EL (cell line): ENCODE results near the gene ARL4A.
"Not testable (repeated sequence)": the region's sequence is repeated elsewhere in the genome, so short reads cannot be mapped to it uniquely, and the experiment has no call there.

Experiments used
- DNase-seq: peaks from one replicate; pipeline ENCODE4 v3.0.0-alpha.2; 2016

The ARL4A gene

DNA sequence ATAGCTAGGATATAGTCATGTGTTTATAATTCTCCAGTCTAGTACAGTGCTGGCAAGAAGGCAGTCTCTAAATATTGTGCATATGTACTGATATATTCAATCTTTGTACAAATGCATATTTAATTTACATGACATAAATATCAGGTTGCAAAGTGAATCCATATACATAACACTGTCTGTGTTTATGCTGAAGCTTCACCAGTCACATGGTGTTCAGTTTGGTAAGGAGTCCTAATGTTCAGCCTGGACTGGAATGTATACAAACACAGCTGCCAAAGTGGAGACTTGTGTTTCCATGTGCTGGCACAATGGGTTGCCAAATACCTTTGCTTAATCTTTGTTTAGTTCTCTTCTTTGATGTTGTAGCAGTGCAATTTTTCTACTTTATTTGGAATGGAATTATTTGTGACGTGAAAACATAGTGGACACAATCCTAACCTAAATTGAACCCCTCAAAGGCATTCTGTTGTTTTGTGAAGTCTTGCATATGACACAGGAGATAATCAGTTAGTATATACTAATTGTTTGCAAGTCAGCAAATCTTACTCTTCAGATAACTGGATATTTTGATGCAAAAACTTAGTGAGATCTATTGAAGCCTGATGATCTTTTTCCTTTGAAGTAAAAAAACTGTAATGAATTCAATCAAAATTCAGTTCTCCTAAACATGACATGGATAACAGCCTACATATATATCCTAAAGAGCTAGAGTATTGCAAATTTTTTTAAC lies 17.3 kb upstream of the ARL4A start:
- DNase-seq, result no peak

DNA sequence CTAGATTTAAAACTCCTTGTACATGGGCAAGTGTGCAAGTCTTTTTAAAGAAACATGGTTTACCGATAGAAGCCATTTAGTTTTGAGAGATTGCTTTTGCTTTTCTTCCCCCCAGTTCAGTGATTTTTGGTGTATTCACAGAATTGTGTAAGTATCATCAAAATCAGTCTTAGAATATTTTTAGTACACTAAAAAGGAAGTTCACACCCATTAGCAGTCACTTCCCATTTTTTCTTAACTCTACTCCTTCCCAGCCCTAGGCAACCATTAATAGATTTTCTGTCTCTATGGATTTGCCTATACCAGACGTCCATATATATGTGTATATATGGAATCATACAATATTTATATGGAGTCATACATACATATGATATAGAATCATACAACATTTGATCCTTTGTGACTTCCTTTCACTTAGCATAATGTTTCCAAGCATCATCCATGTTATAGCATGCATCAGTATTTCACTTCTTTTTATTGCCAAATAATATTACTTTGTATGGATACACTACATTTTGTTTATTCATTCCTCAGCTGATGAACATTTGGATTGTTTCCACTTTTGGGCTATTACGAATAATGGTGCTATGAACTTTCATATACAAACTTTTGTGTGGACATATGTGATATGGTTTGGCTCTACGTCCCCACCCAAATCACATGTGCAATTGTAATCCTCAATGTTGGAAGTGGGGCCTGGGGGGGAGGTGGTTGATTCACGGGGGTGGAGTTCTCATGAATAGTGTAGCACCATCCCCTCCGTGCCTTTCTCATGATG lies 16.5 kb upstream of the ARL4A start:
- DNase-seq, result no peak

DNA sequence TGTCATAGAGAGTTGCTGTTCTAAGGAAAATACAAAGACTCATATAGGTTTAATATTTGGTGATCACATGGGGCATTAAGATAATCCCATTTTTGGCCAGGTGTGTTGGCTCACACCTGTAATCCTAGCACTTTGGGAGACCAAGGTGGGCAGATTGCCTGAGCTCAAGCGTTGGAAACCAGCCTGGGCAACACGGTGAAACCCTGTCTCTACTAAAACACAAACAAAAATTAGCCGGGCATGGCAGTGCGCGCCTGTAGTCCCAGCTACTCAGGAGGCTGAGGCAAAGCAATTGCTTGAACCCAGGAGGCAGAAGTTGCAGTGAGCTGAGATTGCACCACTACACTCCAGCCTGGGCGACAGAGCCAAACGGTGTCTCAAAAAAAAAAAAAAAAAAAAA lies 14.0 kb upstream of the ARL4A start:
- not testable (repeated sequence) for DNase-seq

DNA sequence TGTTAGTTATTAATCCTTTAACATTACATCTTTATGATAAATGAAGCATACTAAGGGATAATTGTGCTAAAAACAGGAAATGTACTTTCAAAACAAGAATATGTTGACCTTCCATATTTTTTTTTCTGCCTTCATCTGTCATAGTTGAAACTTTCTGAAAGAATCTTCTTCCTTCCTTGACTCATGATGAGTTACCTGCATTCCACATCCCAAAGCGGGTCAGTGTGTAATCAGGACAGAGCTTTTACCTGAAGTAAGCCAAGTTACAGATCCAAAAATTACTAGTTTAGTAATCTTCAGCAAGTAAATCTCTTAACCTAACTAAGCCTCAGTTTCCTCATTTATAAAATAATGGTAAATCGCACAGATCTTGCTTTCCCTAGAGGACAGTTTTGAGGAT lies 13.4 kb upstream of the ARL4A start:
- DNase-seq, result no peak

DNA sequence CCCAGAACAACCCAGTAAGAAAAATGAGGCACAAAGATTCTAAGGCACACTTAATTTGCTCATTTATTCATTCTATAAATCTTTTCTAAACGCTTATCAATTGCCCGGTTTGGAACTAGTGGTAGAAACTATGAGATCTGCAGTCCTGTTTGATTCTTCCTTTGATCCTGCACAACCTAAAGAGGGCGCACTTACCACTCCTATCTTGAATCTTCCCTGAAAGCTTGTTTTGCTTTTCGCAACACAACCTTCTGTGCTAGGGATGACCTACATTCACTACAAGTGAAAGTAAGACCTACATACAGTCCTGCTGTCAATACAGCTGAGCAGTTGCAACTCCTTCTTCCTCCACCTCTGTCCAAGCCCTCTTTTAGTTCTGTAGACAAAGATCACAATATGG lies 12.6 kb upstream of the ARL4A start:
- peak; percentile 36 for DNase-seq

DNA sequence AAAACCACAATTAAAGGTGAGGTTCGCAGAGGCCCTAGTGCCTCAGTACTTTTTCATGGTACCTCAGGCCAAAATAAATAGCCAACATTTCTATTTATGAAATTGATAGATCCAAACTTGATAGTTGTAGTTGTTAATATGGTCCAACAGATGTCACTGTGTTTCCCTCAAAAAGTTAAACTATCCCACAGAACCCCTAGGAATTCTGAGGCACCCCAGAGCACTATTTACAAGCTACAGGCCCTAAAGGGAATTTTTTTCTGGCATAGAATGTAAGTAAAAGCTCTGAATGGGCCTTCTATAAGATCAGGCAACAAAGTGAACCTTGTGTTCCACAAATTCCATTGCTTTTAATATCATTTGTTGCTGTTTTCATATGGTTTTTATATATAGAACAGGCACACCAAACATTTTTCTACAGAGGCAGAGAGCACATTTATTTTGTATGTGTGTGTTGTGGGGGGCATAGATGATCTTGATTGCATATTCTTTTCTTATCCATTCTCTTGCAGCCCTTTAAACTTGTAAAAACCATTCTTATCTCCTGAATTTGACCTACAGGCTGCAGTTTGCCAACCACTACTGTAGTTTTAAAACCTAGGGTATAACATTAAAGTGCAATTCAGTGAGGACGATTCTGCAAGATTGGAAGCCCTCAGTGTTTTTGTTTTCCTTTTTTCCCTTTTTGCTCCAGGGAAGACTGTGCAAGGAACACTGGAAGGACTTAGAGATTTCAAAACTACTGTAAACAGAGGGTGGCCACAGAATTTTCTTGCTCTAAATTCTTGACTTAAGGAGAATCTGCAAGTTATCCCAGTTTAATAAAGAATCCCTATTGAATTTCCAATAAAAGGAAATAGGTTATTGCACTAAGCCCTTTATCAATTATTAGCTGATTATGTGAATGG lies 3.5 kb upstream of the ARL4A start:
- peak; percentile 41 for DNase-seq

DNA sequence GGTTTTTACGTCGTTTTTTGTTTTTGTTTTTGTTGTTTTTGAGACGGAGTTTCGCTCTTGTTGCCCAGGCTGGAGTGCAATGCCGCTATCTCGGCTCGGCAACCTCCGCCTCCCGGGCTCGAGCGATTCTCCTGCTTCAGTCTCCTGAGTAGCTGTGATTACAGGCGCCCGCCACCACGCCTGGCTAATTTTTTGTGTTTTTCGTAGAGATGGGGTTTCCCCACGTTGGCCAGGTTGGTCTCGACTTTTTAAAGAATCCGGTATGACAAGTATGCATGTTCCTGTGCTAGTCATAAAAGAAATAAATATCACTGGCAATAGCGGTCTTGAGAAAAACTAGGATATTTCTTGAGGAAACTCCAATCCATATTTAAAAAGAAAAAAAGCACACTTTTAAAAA lies 2.7 kb upstream of the ARL4A start:
- no peak for DNase-seq

DNA sequence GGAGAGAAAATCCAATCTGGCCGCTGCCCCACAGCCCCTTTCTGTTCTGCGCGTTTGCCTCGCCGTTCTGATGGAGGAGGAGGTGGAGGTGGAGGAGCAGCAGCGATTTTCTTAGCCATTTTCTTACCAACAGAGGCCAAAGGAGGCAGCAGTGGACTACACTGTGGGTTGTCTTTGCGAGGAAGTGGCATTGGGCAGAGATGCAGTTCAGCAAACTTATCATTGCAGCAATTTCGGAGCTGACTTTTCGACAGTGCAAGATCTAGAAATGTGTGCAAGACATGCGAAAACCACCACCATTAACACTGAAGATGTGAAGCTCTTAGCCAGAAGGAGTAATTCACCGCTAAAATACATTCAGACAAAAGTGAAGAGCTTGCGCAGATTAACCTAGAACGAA lies 1.9 kb upstream of the ARL4A start:
- no peak for DNase-seq

DNA sequence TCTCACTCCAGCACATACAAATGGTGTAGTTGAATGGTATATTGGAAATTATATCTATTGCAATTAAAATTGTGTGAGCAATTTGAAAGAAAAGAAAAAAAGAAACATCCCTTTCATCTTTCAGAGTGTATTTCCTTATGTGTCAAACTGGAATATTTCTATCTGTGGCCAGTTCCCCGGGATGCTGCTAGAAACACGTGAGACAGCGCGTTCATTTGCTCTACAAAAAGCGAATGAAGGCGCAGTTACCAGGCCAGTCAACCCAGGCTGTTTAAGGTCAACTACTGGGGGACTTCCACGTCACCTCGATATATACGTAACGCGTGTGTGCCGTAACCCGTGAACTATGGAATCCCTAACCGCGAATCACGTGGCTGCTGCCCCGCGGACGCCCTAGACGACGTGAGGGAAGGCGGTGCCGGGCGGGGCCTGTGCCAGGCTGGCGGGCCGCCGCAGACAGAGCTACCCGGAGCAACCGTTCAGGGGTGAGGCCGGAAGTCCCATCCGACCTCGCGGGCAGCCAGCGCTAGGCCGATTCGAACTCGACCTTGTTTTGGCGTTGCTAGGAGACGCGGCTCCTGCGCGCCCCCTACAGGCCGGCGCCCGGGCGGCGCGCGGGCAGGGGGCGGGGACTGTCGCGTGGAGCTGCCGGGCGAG lies 1.1 kb upstream of the ARL4A start:
- DNase-seq, result peak; percentile 91

DNA sequence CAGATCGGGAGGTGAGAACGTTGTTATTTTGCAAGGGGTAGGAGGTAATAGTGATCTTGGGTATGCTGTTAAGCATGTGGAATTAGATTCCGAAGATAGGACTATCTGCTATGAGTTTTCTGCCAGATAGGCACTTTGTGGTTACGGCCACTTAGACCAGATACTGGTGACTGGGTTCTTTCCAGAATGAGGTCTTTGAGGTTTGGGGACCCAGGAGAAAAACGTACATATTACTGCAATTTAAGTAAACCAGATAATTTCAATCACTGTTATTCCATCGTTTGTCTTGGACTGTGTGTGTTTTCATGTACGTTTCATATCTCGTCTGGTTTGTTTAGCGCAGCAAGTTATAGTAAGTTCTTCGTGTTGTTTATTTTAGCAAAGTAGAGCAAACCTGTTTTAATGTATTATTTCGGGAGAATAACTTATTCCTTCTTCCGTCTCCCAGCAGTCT lies 312 bp downstream of the ARL4A start:
- DNase-seq, result no peak

DNA sequence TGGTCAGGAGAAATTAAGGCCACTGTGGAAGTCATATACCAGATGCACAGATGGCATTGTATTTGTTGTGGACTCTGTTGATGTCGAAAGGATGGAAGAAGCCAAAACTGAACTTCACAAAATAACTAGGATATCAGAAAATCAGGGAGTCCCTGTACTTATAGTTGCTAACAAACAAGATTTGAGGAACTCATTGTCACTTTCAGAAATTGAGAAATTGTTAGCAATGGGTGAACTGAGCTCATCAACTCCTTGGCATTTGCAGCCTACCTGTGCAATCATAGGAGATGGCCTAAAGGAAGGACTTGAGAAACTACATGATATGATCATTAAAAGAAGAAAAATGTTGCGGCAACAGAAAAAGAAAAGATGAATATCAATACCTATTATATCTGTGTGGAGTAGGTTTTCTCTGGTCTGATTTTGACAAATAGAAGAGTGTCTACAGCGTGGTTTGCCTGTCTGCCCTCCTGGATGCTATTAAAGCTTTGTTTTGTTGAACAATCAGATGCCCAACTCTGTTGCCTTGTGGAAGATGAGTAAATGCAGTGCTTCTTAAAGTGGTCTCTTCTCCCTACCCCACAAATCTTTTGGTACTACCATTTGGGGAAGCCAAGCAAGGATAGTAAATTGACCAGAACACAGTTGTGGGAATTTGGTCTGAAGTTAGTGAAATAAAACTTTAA lies 1.2 kb downstream of the ARL4A start:
- not testable (repeated sequence) for DNase-seq

DNA sequence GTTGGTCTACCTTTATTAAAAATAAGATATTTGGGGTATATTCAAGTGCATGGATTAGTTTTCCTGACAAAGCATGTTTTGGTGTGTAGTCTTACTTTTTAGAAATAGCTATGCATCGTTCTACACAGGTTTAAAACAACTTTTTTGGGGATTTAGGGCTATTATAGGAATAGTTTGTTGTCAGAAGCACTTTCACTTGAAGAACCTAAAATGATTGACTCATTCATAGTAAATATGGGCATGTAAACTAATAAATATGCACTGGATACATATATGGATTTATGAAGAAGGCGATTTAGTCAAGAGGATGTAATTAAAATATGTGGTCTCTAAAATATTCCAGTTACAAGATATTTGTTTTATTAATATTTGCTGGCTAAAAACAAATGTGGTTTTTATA lies 2.0 kb downstream of the ARL4A start:
- no peak for DNase-seq

DNA sequence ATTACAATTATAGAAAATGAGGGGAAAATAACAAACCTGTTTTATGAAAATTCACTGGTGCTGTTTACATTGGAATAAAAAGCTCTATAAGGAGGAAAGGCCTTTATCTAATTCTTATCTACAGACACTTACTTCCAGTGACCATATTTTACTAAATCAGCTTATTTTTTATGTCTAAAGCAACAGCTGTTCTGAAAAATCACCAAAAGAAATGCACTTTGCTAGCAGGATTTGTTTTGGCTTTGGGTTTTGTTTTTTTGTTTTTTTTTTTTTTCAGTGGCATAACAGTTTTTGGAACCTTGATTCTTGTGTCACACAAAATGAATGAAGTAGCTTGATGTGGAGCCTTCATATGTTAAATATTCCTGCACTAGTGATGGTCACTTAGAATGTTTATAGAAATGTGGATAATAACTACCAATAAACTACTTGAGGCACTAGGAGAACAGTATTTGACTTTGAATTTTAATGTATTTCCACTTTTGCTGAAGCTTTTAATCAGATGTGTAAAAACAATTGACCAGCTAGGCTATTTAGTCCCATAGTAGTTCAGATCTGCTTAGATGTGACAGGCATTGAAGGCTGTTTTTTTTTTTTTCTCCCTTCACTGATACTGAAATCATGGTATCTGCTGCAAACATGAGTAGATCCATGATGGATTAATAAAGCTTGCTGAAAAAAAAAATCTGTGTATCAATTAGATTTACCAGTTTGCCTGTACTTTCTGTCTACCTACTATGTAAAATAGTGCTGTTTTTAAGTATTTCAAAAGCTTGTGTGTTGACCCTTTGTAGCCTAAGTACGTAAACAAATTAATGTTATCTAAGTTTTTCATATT lies 2.8 kb downstream of the ARL4A start:
- DNase-seq, result no peak

DNA sequence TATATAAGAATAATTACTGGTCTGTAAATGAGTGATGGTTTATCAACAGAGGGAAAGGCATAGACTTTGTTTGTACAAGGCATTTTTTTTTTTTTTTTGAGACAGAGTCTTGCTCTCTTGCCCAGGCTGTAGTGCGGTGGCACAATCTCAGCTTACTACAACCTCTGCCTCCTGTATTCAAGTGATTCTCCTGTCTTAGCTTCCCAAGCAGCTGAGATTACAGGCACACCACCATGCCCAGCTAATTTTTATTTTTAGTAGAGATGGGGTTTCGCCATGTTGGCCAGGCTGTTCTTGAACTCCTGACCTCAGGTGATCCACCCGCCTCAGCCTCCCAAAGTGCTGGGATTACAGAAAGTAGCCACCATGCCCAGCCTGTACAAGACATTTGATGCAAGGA lies 4.0 kb downstream of the ARL4A start:
- not testable (repeated sequence) for DNase-seq

DNA sequence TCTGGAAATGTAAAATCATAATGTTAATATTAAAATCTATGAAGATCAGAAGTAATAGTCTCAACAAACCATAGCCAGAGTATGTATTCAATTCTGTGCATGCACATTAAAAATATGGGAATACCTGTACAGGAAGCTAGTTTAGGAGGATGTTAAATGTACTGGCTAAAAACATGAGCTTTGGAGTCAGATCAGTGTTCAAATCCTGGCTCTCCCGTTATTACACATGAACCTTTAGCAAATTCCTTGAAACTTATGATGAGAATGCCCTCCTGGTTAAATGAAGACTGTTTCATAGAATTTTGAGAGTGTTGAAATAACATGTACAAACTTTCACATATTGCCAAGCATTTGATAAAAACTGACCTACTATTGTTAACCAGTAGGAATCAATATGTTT lies 4.6 kb downstream of the ARL4A start:
- DNase-seq, result no peak

DNA sequence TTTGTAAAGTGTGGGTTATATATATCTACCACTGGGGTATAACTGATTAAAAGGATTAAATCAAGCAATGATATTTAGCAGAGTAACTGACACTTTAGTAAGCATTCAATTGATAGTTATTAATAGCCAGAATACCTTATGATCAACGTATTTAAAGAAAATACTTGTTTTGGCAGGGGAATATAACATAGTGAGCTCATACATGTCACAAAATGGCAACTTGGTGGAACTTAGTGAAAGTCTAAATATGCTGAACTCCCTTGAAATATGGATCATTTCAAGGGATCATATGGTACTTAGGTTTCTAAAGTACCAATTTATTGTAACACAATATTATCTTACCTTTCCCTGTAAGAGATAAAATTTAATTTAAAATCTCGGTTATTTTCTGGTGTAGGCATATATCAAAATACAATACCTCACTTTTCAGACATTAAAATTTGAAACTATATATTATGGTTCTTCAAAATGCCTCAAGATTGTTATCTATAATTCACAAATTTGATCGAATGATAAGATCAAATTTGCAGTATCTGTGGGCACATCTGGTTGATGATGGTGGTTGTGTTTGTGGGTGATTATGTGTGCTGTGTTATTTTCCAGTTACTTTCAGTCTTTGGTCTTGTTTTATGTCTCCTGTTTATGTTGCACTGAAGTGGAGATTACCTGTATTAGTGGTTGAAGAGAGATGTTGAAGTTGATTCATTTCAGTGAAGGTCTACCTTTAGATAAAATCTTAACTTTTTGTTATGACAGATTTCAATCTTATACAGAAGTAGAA lies 5.2 kb downstream of the ARL4A start:
- no peak for DNase-seq

DNA sequence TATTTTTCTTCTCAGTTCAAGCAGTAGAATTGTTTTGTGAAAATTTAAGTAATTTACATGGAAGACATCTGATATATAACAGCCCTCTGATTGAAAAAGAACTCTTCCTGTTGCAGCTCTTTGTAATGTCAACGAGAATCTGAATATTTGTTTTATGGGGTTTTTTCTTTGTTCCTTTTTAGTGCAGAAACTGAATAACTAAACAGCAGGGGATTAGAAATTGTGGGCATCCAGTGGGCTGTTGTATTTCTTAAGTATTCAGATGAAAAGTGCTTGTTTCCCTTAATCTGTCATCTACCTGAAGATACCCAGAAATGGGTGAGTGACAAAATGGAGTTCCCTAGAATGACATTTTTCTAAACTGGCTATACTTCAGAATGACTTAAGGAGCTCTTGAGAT lies 7.4 kb downstream of the ARL4A start:
- DNase-seq, result no peak

DNA sequence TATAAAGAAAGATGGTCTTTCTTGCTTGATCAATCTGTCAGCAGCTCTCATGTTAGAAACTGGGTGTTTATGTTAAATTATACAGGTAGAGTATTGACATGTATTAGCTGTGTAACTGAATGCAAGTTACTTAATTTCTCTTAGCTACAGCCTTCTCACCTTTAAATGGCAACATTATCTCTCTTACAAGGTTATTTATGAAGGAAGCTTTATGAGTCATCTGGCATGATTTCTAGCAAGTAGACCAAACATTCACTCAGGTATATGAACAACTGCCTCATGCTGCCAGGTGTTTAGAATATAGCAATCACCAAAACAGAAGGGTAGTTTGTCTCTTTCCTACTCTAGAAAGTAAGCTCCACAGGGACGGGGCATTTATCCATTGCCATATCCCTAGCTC lies 8.5 kb downstream of the ARL4A start:
- no peak for DNase-seq

DNA sequence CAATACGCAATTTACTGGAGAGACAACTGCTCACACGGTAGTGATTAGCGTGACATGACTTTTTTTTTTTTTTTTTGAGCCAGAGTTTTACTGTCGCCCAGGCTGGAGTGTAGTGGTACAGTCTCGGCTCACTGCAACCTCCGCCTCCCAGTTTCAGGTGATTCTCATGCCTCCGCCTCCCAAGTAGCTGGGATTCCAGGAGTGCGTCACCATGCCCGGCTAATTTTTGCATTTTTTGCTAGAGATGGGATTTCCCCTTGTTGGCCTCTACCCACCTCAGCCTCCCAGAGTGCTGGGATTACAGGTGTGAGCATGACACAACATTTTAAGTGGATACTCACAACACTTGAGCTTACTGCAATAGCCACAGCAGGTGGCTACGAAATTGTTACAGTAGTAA lies 11.9 kb downstream of the ARL4A start:
- DNase-seq, result no peak

DNA sequence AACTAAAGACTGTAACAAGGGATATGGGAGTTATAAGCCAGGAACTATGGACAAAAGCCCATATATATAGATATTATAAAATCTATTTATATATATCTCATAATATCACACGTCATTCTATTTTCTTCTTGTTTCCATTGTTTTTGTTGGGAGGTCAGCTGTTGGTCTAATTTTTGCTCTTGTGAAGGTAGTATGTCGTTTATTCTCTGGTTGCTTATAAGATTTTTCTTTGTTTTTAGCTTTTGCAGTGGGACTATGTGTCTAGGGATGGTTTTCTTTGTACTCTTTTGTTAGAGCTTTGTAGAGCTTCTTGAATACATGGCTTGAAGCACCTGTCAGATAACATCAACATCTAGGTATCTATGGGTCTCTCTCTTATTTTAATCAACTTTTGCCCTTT lies 14.0 kb downstream of the ARL4A start:
- DNase-seq, result no peak

DNA sequence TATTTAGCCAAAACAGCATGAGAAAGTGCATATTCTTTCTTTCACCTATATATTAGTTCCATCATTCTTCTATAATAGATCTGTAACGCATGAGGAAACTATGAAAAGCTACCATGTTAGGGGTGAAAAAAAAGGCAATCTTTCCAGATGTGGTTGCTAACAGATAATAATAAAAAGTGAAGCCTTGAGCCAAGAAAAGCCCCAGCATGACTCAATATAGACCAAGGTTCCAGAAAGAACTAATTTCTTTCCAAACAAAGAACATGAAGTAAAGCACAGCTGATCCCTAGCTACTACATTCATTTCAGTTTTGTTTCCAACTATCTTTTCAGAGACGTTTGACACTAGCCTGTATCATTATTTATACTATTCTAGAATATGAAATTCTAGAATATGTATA lies 16.4 kb downstream of the ARL4A start:
- no peak for DNase-seq
